Muscle of arm (tissue), 12 donors: ENCODE data around the gene ANXA2. TPM values are rescaled to one million over a fixed set of nuclear protein-coding genes. Genes with fewer than 3 reads are reported as not detected.
A peak's percentile ranks its signal among the peaks of the same experiment; 100 is the strongest.

Source experiments
- DNase-seq: peaks from one replicate; pipeline ENCODE4 v3.0.0-alpha.2; 2013
- polyA plus RNA-seq, 12 donors: library from polyadenylated mRNA; unstranded; fragments of 120-200 nt; gene quantifications; one replicate each; pipeline ENCODE4 v1.2.1, GENCODE V29; 2013; ENCODE audit not compliant: insufficient read length in 12 of 12

ANXA2 gene
- polyA plus RNA-seq, 12 donors = 313 to 866 (median 458) TPM; not detected in 1

GRCh38 chr15:60392601-60392985 is 5.2 kb downstream of the ANXA2 start:
- peak; percentile 80 for DNase-seq

- DNase-seq = no peak
Observed at GRCh38 chr15:60391722-60392315, 6.0 kb downstream of the ANXA2 start.

- no peak for DNase-seq
Observed at GRCh38 chr15:60390871-60391501, 6.8 kb downstream of the ANXA2 start.

- DNase-seq = no peak
Observed at GRCh38 chr15:60390231-60390630, 7.6 kb downstream of the ANXA2 start.

- no peak for DNase-seq
Observed at GRCh38 chr15:60389261-60390077, 8.3 kb downstream of the ANXA2 start.

- DNase-seq = no peak
Observed at GRCh38 chr15:60387321-60387720, 10.5 kb downstream of the ANXA2 start.

GRCh38 chr15:60386615-60387014 is 11.2 kb downstream of the ANXA2 start:
- DNase-seq = no peak

GRCh38 chr15:60385620-60386552 is 11.9 kb downstream of the ANXA2 start:
- no peak for DNase-seq

- DNase-seq = no peak
Observed at GRCh38 chr15:60384526-60385126, 13.2 kb downstream of the ANXA2 start.

- DNase-seq = no peak
Observed at GRCh38 chr15:60384053-60384452, 13.7 kb downstream of the ANXA2 start.

GRCh38 chr15:60382773-60383674 is 14.8 kb downstream of the ANXA2 start:
- no peak for DNase-seq

- DNase-seq = no peak
Observed at GRCh38 chr15:60381148-60381788, 16.5 kb downstream of the ANXA2 start.

- DNase-seq = no peak
Observed at GRCh38 chr15:60379525-60380274, 18.1 kb downstream of the ANXA2 start.

GRCh38 chr15:60379185-60379524 is 18.6 kb downstream of the ANXA2 start:
- no peak for DNase-seq

GRCh38 chr15:60376677-60377095 is 21.1 kb downstream of the ANXA2 start:
- DNase-seq = no peak

- DNase-seq = no peak
Observed at GRCh38 chr15:60375306-60375705, 22.5 kb downstream of the ANXA2 start.

GRCh38 chr15:60374628-60375081 is 23.1 kb downstream of the ANXA2 start:
- DNase-seq = peak; percentile 59

- no peak for DNase-seq
Observed at GRCh38 chr15:60374209-60374608, 23.6 kb downstream of the ANXA2 start.

GRCh38 chr15:60373745-60374144 is 24.0 kb downstream of the ANXA2 start:
- no peak for DNase-seq
